ENCODE measurements around the gene RELN. TPM values are rescaled to one million over a fixed set of nuclear protein-coding genes. Genes with fewer than 3 reads are reported as not detected.

Gene RELN
- total and polyA plus RNA-seq, 2 donors from 2014 or later, result 0.95 to 5.4 TPM

- Histone ChIP-seq H3K9me3 (ENCODE audit: control insufficient read depth in 2 of 3, insufficient read depth in 1 of 3, low read length in 3 of 3) (no peaks in the 10 kb centered on the region), H3K4me3 (ENCODE audit: low read length in 3 of 3) (no peak overlapping the region), H3K27ac (ENCODE audit: low read depth in 2 of 2, low read length in 2 of 2) (no peak overlapping the region), H3K4me1 (ENCODE audit: control insufficient read depth in 2 of 3, insufficient read depth in 2 of 3, low read depth in 1 of 3, low read length in 3 of 3) (no peaks in the 10 kb centered on the region), H3K36me3 (ENCODE audit: control insufficient read depth in 2 of 3, insufficient read depth in 3 of 3, low read length in 3 of 3) (no peaks in the 10 kb centered on the region), H3K27me3 (ENCODE audit: control insufficient read depth, insufficient read depth, low read length) (no peaks in the 10 kb centered on the region), H3K9ac (ENCODE audit: low read length in 3 of 3) (no peak overlapping the region)
- intact Hi-C loops (cut with DNase I), result no loop called here
- FAIRE-seq (no peak), DNase-seq (no peak)
- no peak for TF ChIP-seq CTCF (IDR thresholded peaks at IDR 0.05; ENCODE audit: borderline replicate concordance, extremely low read depth, insufficient read depth)
Measured at GRCh38 chr7:103592844-103593243, 396.6 kb downstream of the RELN start.

GRCh38 chr7:103592187-103592586 lies 397.3 kb downstream of the RELN start:
- Histone ChIP-seq H3K4me3 (ENCODE audit: low read length in 3 of 3) (no peak overlapping the region), H3K9ac (ENCODE audit: low read length in 3 of 3) (no peak overlapping the region), H3K9me3 (ENCODE audit: control insufficient read depth in 2 of 3, insufficient read depth in 1 of 3, low read length in 3 of 3) (no peaks in the 10 kb centered on the region), H3K27ac (ENCODE audit: low read depth in 2 of 2, low read length in 2 of 2) (no peak overlapping the region), H3K4me1 (ENCODE audit: control insufficient read depth in 2 of 3, insufficient read depth in 2 of 3, low read depth in 1 of 3, low read length in 3 of 3) (no peaks in the 10 kb centered on the region), H3K27me3 (ENCODE audit: control insufficient read depth, insufficient read depth, low read length) (no peaks in the 10 kb centered on the region), H3K36me3 (ENCODE audit: control insufficient read depth in 2 of 3, insufficient read depth in 3 of 3, low read length in 3 of 3) (no peaks in the 10 kb centered on the region)
- intact Hi-C loops (cut with DNase I), result no loop called here
- TF ChIP-seq CTCF (IDR thresholded peaks at IDR 0.05; ENCODE audit: borderline replicate concordance, extremely low read depth, insufficient read depth), result no peak
- no peak for DNase-seq
- no peak for FAIRE-seq

GRCh38 chr7:103580031-103580430 lies 409.4 kb downstream of the RELN start:
- H3K9me3 ChIP-seq (ENCODE audit: control insufficient read depth in 2 of 3, insufficient read depth in 1 of 3, low read length in 3 of 3), result no peaks in the 10 kb centered on the region
- FAIRE-seq, result no peak

More at GRCh38 chr7:103580031-103580430, 409.4 kb downstream of the RELN start:
- no peak for DNase-seq
- Histone ChIP-seq H3K4me1 (ENCODE audit: control insufficient read depth in 2 of 3, insufficient read depth in 2 of 3, low read depth in 1 of 3, low read length in 3 of 3) (no peaks in the 10 kb centered on the region), H3K27ac (ENCODE audit: low read depth in 2 of 2, low read length in 2 of 2) (no peak overlapping the region), H3K4me3 (ENCODE audit: low read length in 3 of 3) (no peak overlapping the region), H3K36me3 (ENCODE audit: control insufficient read depth in 2 of 3, insufficient read depth in 3 of 3, low read length in 3 of 3) (no peaks in the 10 kb centered on the region), H3K9ac (ENCODE audit: low read length in 3 of 3) (no peak overlapping the region), H3K27me3 (ENCODE audit: control insufficient read depth, insufficient read depth, low read length) (no peaks in the 10 kb centered on the region)
- intact Hi-C loops (cut with DNase I), result no loop called here
- no peak for TF ChIP-seq CTCF (IDR thresholded peaks at IDR 0.05; ENCODE audit: borderline replicate concordance, extremely low read depth, insufficient read depth)
